IPS-15b (cell line): ENCODE measurements around the gene ZNF28.

ENCODE experiments used
- H3K27me3 ChIP-seq: one replicate; pipeline ENCODE4 v1.6.1; 2013; ENCODE audit warnings: low read length; ENCODE audit not compliant: control insufficient read depth, insufficient read depth
- H3K36me3 ChIP-seq: one replicate; pipeline ENCODE4 v1.6.1; 2013; ENCODE audit warnings: low read length; ENCODE audit not compliant: control insufficient read depth, insufficient read depth
- H3K4me1 ChIP-seq: one replicate; pipeline ENCODE4 v1.6.1; 2013; ENCODE audit warnings: mild to moderate bottlenecking, low read length; ENCODE audit not compliant: control insufficient read depth, insufficient read depth
- H3K4me3 ChIP-seq: one replicate; pipeline ENCODE4 v1.5.1; 2013; ENCODE audit warnings: low read depth, low read length
- H3K9ac ChIP-seq: one replicate; pipeline ENCODE4 v1.6.1; 2013; ENCODE audit warnings: low read depth, mild to moderate bottlenecking, low read length
- H3K9me3 ChIP-seq: one replicate; pipeline ENCODE4 v1.6.1; 2013; ENCODE audit warnings: mild to moderate bottlenecking, low read length; ENCODE audit not compliant: control insufficient read depth, insufficient read depth

The ZNF28 gene

DNA sequence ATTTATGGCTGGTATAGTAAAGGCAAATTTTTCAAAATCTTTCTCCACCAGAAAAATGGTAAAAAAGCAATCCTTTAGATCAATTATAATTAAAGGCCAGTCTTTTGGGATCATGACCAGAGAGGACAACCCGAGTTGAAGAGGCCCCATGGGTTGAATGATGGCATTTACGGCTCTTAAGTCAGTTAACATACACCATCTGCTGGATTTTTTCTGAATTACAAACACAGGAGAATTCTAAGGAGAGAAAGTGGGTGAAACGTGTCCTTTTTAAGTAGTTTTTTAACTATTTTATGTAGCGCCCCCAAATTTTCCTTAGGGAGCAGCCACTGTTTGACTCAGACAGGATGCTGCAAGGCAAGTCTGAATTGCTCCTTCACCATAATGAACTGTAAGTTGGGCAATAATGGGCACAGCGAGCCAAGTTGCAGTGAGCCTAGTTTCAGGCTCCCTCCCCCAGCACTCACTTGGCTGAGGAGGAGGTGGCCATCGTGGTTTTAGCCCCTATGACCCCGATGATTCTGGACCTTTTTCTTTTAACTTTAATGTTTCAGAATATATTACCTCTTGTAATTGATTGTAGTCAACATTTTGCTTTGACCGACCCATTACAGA is 73.0 kb downstream of the ZNF28 start:
- H3K4me3 ChIP-seq = peak overlapping the region; percentile 48

More for the DNA sequence above, 73.0 kb downstream of the ZNF28 start:
- Histone ChIP-seq H3K4me1 (peaks cover 7% of the 10 kb centered on the region), H3K9ac (no peak overlapping the region), H3K9me3 (no peaks in the 10 kb centered on the region), H3K36me3 (no peaks in the 10 kb centered on the region), H3K27me3 (no peaks in the 10 kb centered on the region)
